GM12873 (cell line): ENCODE measurements around the gene PEX5L.

Experiments used
- CTCF ChIP-seq: IDR thresholded peaks from 2 replicates; pipeline ENCODE4 v1.5.1; 2012; ENCODE audit warnings: low read depth, mild to moderate bottlenecking, moderate library complexity, low read length, control low read depth; ENCODE audit not compliant: insufficient read depth; ENCODE audit errors: missing control alignments

The PEX5L gene

GRCh38 chr3:179949412-179949811, 87.3 kb downstream of the PEX5L start:
- no peak for TF ChIP-seq CTCF

- no peak for TF ChIP-seq CTCF
These were observed 88.0 kb downstream of the PEX5L start for GRCh38 chr3:179948740-179949139.

GRCh38 chr3:179945569-179945968, 91.2 kb downstream of the PEX5L start:
- no peak for TF ChIP-seq CTCF

GRCh38 chr3:179943117-179943880, 93.4 kb downstream of the PEX5L start:
- no peak for TF ChIP-seq CTCF

- TF ChIP-seq CTCF = no peak
These were observed 94.1 kb downstream of the PEX5L start for GRCh38 chr3:179942553-179943075.

- no peak for TF ChIP-seq CTCF
These were observed 101.0 kb downstream of the PEX5L start for GRCh38 chr3:179935710-179936109.

GRCh38 chr3:179933914-179934313, 102.8 kb downstream of the PEX5L start:
- TF ChIP-seq CTCF = no peak
